ENCODE measurements around the gene PNPLA2.

The PNPLA2 gene

GRCh38 chr11:819943-820649, 1.4 kb downstream of the PNPLA2 start:
- peak; percentile 29 for DNase-seq

- no peak for DNase-seq
Observed at GRCh38 chr11:820655-821511, 2.2 kb downstream of the PNPLA2 start.

- DNase-seq: no peak
Observed at GRCh38 chr11:821512-822371, 3.0 kb downstream of the PNPLA2 start.

GRCh38 chr11:823441-824291, 5.0 kb downstream of the PNPLA2 start:
- no peak for DNase-seq

- DNase-seq: peak; percentile 32
Observed at GRCh38 chr11:824292-824880, 5.7 kb downstream of the PNPLA2 start.

- no peak for DNase-seq
Observed at GRCh38 chr11:824942-825341, 6.2 kb downstream of the PNPLA2 start.

GRCh38 chr11:825366-826226, 6.9 kb downstream of the PNPLA2 start:
- no peak for DNase-seq

GRCh38 chr11:826227-826621, 7.5 kb downstream of the PNPLA2 start:
- no peak for DNase-seq

GRCh38 chr11:826836-827145, 8.1 kb downstream of the PNPLA2 start:
- no peak for DNase-seq

GRCh38 chr11:827146-827896, 8.6 kb downstream of the PNPLA2 start:
- DNase-seq: no peak

GRCh38 chr11:827897-828192, 9.1 kb downstream of the PNPLA2 start, which contains the start of gene CRACR2B:
CRACR2B (plus strand) TSS chr11:827919; CDS start chr11:828608, 689 bp downstream.
- DNase-seq: no peak

GRCh38 chr11:828506-829175, 9.9 kb downstream of the PNPLA2 start:
- no peak for DNase-seq

- no peak for DNase-seq
Observed at GRCh38 chr11:829176-829846, 10.6 kb downstream of the PNPLA2 start.

- no peak for DNase-seq
Observed at GRCh38 chr11:829847-830294, 11.2 kb downstream of the PNPLA2 start.

- DNase-seq: no peak
Observed at GRCh38 chr11:830295-831117, 11.8 kb downstream of the PNPLA2 start.

GRCh38 chr11:831118-831864, 12.6 kb downstream of the PNPLA2 start:
- no peak for DNase-seq

GRCh38 chr11:831961-832528, 13.3 kb downstream of the PNPLA2 start:
- no peak for DNase-seq
